ENCODE data around the gene C2orf15.

Gene C2orf15

GRCh38 chr2:99180755-99181623, 39.5 kb downstream of the C2orf15 start, which contains the start of the genes MITD1 and MRPL30 (continued):
- peak; percentile 46; the same call in 1 of the 2 replicates for TF ChIP-seq ZBTB8A (tag by site-specific recombination; IDR thresholded peaks at IDR 0.05)
- peak; percentile 70; the same call in 1 of the 2 replicates for TF ChIP-seq ZBTB7A (tag by site-specific recombination; IDR thresholded peaks at IDR 0.05; ENCODE audit: low read depth)
- TF ChIP-seq ZNF791 (tag by site-specific recombination; IDR thresholded peaks at IDR 0.05): no peak
- TF ChIP-seq ZNF513 (tag by site-specific recombination; IDR thresholded peaks at IDR 0.05): no peak; the same call in 1 of the 2 replicates
- peak; percentile 43; the same call in 1 of the 2 replicates for TF ChIP-seq ZNF610 (tag by site-specific recombination; IDR thresholded peaks at IDR 0.05; ENCODE audit: borderline replicate concordance)
- no peak for TF ChIP-seq MEIS1 (CRISPR knock-in tag; IDR thresholded peaks at IDR 0.05; ENCODE audit: borderline replicate concordance)
- peak; percentile 88 for TF ChIP-seq ZFHX2 (tag by site-specific recombination; conservative IDR thresholded peaks at IDR 0.05)
- no peak for TF ChIP-seq ZNF521 (tag by site-specific recombination; IDR thresholded peaks at IDR 0.05)
- no peak for TF ChIP-seq ZNF140 (tag by site-specific recombination; IDR thresholded peaks at IDR 0.05)
- no peak for TF ChIP-seq ZNF404 (tag by site-specific recombination; IDR thresholded peaks at IDR 0.05)
- TF ChIP-seq ZNF530 (tag by site-specific recombination; IDR thresholded peaks at IDR 0.05; ENCODE audit: low read depth): no peak
- TF ChIP-seq ZNF416 (tag by site-specific recombination; IDR thresholded peaks at IDR 0.05): no peak
- TF ChIP-seq ZNF449 (tag by site-specific recombination; IDR thresholded peaks at IDR 0.05): peak; percentile 31; the same call in 1 of the 2 replicates
- no peak for TF ChIP-seq GLI4 (tag by site-specific recombination; IDR thresholded peaks at IDR 0.05)
- no peak for TF ChIP-seq ZNF707 (tag by site-specific recombination; IDR thresholded peaks at IDR 0.05)
- TF ChIP-seq PATZ1 (tag by site-specific recombination; IDR thresholded peaks at IDR 0.05): no peak
- peak; percentile 85 for TF ChIP-seq ZNF76 (tag by site-specific recombination; IDR thresholded peaks at IDR 0.05; ENCODE audit: borderline replicate concordance, low read depth)
- no peak for TF ChIP-seq KLF7 (tag by site-specific recombination; IDR thresholded peaks at IDR 0.05; ENCODE audit: borderline replicate concordance)
- peak; percentile 95; the same call in 1 of the 2 replicates for TF ChIP-seq TRIM28 (IDR thresholded peaks at IDR 0.05; ENCODE audit: borderline replicate concordance, low read length)
- no peak for TF ChIP-seq ZNF37A (tag by site-specific recombination; IDR thresholded peaks at IDR 0.05)
- no peak for TF ChIP-seq ZNF658 (tag by site-specific recombination; IDR thresholded peaks at IDR 0.05)
- TF ChIP-seq ZNF335 (tag by site-specific recombination; conservative IDR thresholded peaks at IDR 0.05): peak; percentile 89
- no peak for TF ChIP-seq HOXC10 (CRISPR knock-in tag; IDR thresholded peaks at IDR 0.05)
- TF ChIP-seq ZNF223 (tag by site-specific recombination; IDR thresholded peaks at IDR 0.05): no peak
- peak; percentile 90 for TF ChIP-seq ZNF24 (tag by site-specific recombination; IDR thresholded peaks at IDR 0.05)
- no peak for TF ChIP-seq ZFP41 (tag by site-specific recombination; IDR thresholded peaks at IDR 0.05; ENCODE audit: borderline replicate concordance)
- TF ChIP-seq REPIN1 (tag by site-specific recombination; IDR thresholded peaks at IDR 0.05; ENCODE audit: low read depth): 0 out of 2 replicates have a peak, but pooled peaks have one; percentile 21
- TF ChIP-seq ZNF777 (tag by site-specific recombination; IDR thresholded peaks at IDR 0.05; ENCODE audit: borderline replicate concordance): no peak
- peak; percentile 63; the same call in 1 of the 2 replicates for TF ChIP-seq TSHZ1 (tag by site-specific recombination; IDR thresholded peaks at IDR 0.05; ENCODE audit: borderline replicate concordance)
- TF ChIP-seq ZNF626 (tag by site-specific recombination; IDR thresholded peaks at IDR 0.05): no peak
